Spleen (tissue), 11 donors: Measurements from ENCODE around the gene RFLNA. TPM values are rescaled to one million over a fixed set of nuclear protein-coding genes. Genes with fewer than 3 reads are reported as not detected.

Experiments used
- DNase-seq: peaks from one replicate; pipeline ENCODE4 v3.0.0-alpha.2; 2020
- H3K27ac ChIP-seq, 8 donors: fragments of 200-600 bp; sonication (generic) in 7 of 8; 1 replicate in 4 of 8; 2 replicates in 4 of 8; pipeline versions ENCODE4 v1.5.0 to v1.8.0; 2016 to 2021; ENCODE audit warnings: inconsistent platforms in 4 of 8, mild to moderate bottlenecking in 4 of 8, moderate library complexity in 1 of 8
- H3K27me3 ChIP-seq, 7 donors: fragments of 200-600 bp; sonication (generic) in 6 of 7; replicated peaks in 1 of 7; 1 replicate in 4 of 7; 2 replicates in 3 of 7; pipeline versions ENCODE4 v1.5.0 to v1.8.0; 2016 to 2021; ENCODE audit warnings: inconsistent platforms in 3 of 7, mild to moderate bottlenecking in 1 of 7
- H3K36me3 ChIP-seq, 6 donors: fragments of 200-600 bp; sonication (generic) in 5 of 6; 1 replicate in 4 of 6; 2 replicates in 2 of 6; pipeline versions ENCODE4 v1.5.0 to v1.8.0; 2016 to 2021; ENCODE audit warnings: inconsistent platforms in 2 of 6
- H3K4me1 ChIP-seq, 6 donors: fragments of 200-600 bp; sonication (generic) in 5 of 6; 1 replicate in 3 of 6; 2 replicates in 3 of 6; pipeline versions ENCODE4 v1.5.0 to v1.8.0; 2016 to 2021; ENCODE audit warnings: inconsistent platforms in 3 of 6
- H3K4me3 ChIP-seq, 8 donors: fragments of 200-600 bp; sonication (generic) in 7 of 8; 1 replicate in 4 of 8; 2 replicates in 4 of 8; pipeline versions ENCODE4 v1.5.0 to v1.8.0; 2016 to 2021; ENCODE audit warnings: inconsistent platforms in 4 of 8, mild to moderate bottlenecking in 4 of 8, moderate library complexity in 2 of 8
- H3K9me3 ChIP-seq, 8 donors: fragments of 200-600 bp; sonication (generic) in 7 of 8; 1 replicate in 4 of 8; 2 replicates in 4 of 8; pipeline versions ENCODE4 v1.5.0 to v1.8.0; 2016 to 2021; ENCODE audit warnings: inconsistent platforms in 4 of 8
- CTCF ChIP-seq, 11 experiments: fragments of 200-600 bp in 7 of 11; fragments of 450-650 bp in 4 of 11; sonication (generic) in 4 of 11; IDR thresholded peaks in 8 of 11; conservative IDR thresholded peaks in 3 of 11; 1 replicate in 7 of 11; 2 replicates in 4 of 11; pipeline versions ENCODE4 v1.4.0 to v1.8.0; 2016 to 2021; ENCODE audit warnings: antibody characterized with exemption in 11 of 11, inconsistent platforms in 4 of 11, mild to moderate bottlenecking in 1 of 11
- POLR2A ChIP-seq, 3 donors: fragments of 450-650 bp; IDR thresholded peaks; one replicate each; pipeline ENCODE4 v1.5.1; 2017; ENCODE audit warnings: antibody characterized with exemption in 3 of 3, mild to moderate bottlenecking in 1 of 3
- POLR2AphosphoS5 ChIP-seq, 3 donors: sonication (generic); formaldehyde crosslinking; IDR thresholded peaks; one replicate each; pipeline ENCODE4 v1.5.1; 2017; ENCODE audit warnings: antibody characterized with exemption in 3 of 3
- WGBS, 5 donors: extraction: QIAGEN DNeasy Blood & Tissue Kit in 3 of 5; methylation state at CpG; one replicate each; pipeline versions ENCODE4 v1.1.5 to v1.1.7; 2013 to 2018; 5-methylcytosine and 5-hydroxymethylcytosine counted together
- intact Hi-C: fragments of 100-400 bp; cut with DNase I; formaldehyde crosslinking; loops from one replicate; pipeline ENCODE4 v1.15.0; 2023; ENCODE audit warnings: low total_unique reads
- polyA plus RNA-seq, 3 donors: library from polyadenylated mRNA; stranded (reverse); fragments of 200-250 nt; gene quantifications; one replicate each; pipeline ENCODE4 v1.2.1, GENCODE V29; 2013
- total RNA-seq, 7 donors: library from RNA; depleted of rRNA in 3 of 7; stranded (reverse); fragments of >200 nt in 3 of 7; fragmentation: NEBNext Ultra II Directional in 4 of 7; extraction: Animal tissue kit (Norgen Biotek cat#: 25700) in 4 of 7; gene quantifications; one replicate each; pipeline versions ENCODE4 v1.1.0 to v1.2.1, GENCODE V29; 2016 to 2021
- donor health status: healthy with polysubstance abuse.
- donor health status: DM: no; HTN: no; CAD: no; lungs with moderate emphysema.
- donor health status: DM: no; HTN: no; CAD: no.
- donor health status: Bipolar disorder and iron deficiency.
- donor health status: healthy.
- donor health status: DM: no; HTN: no; CAD: no.
- donor health status: DM: yes; HTN: yes; CAD: no.

The RFLNA gene
- total and polyA plus RNA-seq, 10 donors: 0.04 to 0.35 (median 0.21) TPM; not detected in 6

- peak; percentile 9 for DNase-seq
- 86 to 93% (median 89%) methylated on average over 12 of the region's 12 CpGs for WGBS, 5 donors
- TF ChIP-seq CTCF (IDR thresholded peaks at IDR 0.05 in 8 of 11, conservative IDR thresholded peaks at IDR 0.05 in 3 of 11) (no peak), POLR2A (IDR thresholded peaks at IDR 0.05) (no peak), POLR2AphosphoS5 (IDR thresholded peaks at IDR 0.05) (no peak)
Measured at GRCh38 chr12:124293286-124294003, 1.4 kb upstream of the RFLNA start.

GRCh38 chr12:124295431-124296058, 652 bp downstream of the RFLNA start:
- WGBS, 5 donors: 3 to 6% (median 6%) methylated on average over 12 to 42 of the region's 42 CpGs
- no peaks in the 10 kb centered on the region for H3K9me3 ChIP-seq
- H3K4me3 ChIP-seq: peak overlapping the region in 1 of 8 donors; percentile 44
- H3K36me3 ChIP-seq: no peaks in the 10 kb centered on the region
- H3K27me3 ChIP-seq: peaks cover 0 to 70% (median 38%) of the 10 kb centered on the region in 7 donors
- intact Hi-C loops: loop anchor here (10.0 kb wide), 1 partner anchor 231 kb away; no protein-coding TSS in a partner anchor
- no peak overlapping the region for H3K27ac ChIP-seq
- TF ChIP-seq CTCF (IDR thresholded peaks at IDR 0.05 in 8 of 11, conservative IDR thresholded peaks at IDR 0.05 in 3 of 11) (no peak), POLR2A (IDR thresholded peaks at IDR 0.05) (no peak), POLR2AphosphoS5 (IDR thresholded peaks at IDR 0.05) (no peak)
- H3K4me1 ChIP-seq: peaks cover 0 to 21% (median 13%) of the 10 kb centered on the region in 6 donors
- peak; percentile 55 for DNase-seq

More at GRCh38 chr12:124293286-124294003, 1.4 kb upstream of the RFLNA start:
- H3K36me3 ChIP-seq: no peaks in the 10 kb centered on the region
- intact Hi-C loops: loop anchor here (10.0 kb wide), 1 partner anchor 229 kb away; no protein-coding TSS in a partner anchor
- H3K27me3 ChIP-seq: peaks cover 0 to 70% (median 31%) of the 10 kb centered on the region in 7 donors
- H3K9me3 ChIP-seq: peaks cover 0 to 1% (median 0%) of the 10 kb centered on the region in 8 donors
- H3K4me1 ChIP-seq: peaks cover 0 to 21% (median 13%) of the 10 kb centered on the region in 6 donors
- no peak overlapping the region for H3K4me3 ChIP-seq
- H3K27ac ChIP-seq: no peak overlapping the region

- Histone ChIP-seq H3K4me1 (peaks cover 0 to 21% (median 13%) of the 10 kb centered on the region in 6 donors), H3K36me3 (no peaks in the 10 kb centered on the region), H3K27ac (no peak overlapping the region), H3K4me3 (no peak overlapping the region), H3K27me3 (peaks cover 0 to 63% (median 38%) of the 10 kb centered on the region in 7 donors), H3K9me3 (no peaks in the 10 kb centered on the region)
- WGBS, 5 donors: 8 to 12% (median 10%) methylated on average over 16 to 21 of the region's 21 CpGs
- TF ChIP-seq POLR2A (IDR thresholded peaks at IDR 0.05) (no peak), POLR2AphosphoS5 (IDR thresholded peaks at IDR 0.05) (no peak), CTCF (IDR thresholded peaks at IDR 0.05 in 8 of 11, conservative IDR thresholded peaks at IDR 0.05 in 3 of 11) (no peak)
- intact Hi-C loops: loop anchor here (10.0 kb wide), 1 partner anchor 232 kb away; no protein-coding TSS in a partner anchor
- DNase-seq: peak; percentile 51
Measured at GRCh38 chr12:124296295-124296915, 1.5 kb downstream of the RFLNA start.
